MCF 10A (cell line): ENCODE results near the gene ANO7. TPM values are rescaled to one million over a fixed set of nuclear protein-coding genes. Genes with fewer than 3 reads are reported as not detected.

Experiments used
- BruUV-seq: library from RNA; stranded (reverse); fragments of 400-500 nt; replicated peaks from 2 replicates; lab custom pipeline; 2021; lab: Mats Ljungman, UMichigan
- CTCF ChIA-PET: fragments of 300-600 bp; sonication (Branson Sonifier 250); formaldehyde crosslinking; extraction: SDS; loops from one replicate; lab custom pipeline; 2021; ENCODE audit warnings: antibody characterized with exemption, inconsistent platforms; lab: Yijun Ruan, JAX
- POLR2A ChIA-PET: fragments of 300-600, 350-650 bp; sonication (Branson Sonifier 250); formaldehyde crosslinking; extraction: SDS; loops from one replicate; lab custom pipeline; 2020; ENCODE audit warnings: antibody characterized with exemption, inconsistent platforms; lab: Yijun Ruan, JAX
- DNase-seq: peaks from one replicate; pipeline ENCODE4 v3.0.0-alpha.2; 2018; ENCODE audit not compliant: unreplicated experiment
- H3K27ac Mint-ChIP-seq: one replicate; pipeline ENCODE4 v1.8.0; 2022; ENCODE audit warnings: mild to moderate bottlenecking, low read depth, mixed read lengths; ENCODE audit not compliant: unreplicated experiment
- H3K27me3 Mint-ChIP-seq: one replicate; pipeline ENCODE4 v1.8.0; 2022; ENCODE audit warnings: mixed read lengths; ENCODE audit not compliant: insufficient read depth, unreplicated experiment
- H3K36me3 Mint-ChIP-seq: one replicate; pipeline ENCODE4 v1.8.0; 2022; ENCODE audit warnings: mild to moderate bottlenecking, moderate library complexity, mixed read lengths; ENCODE audit not compliant: insufficient read depth, unreplicated experiment
- H3K4me1 Mint-ChIP-seq: one replicate; pipeline ENCODE4 v1.8.0; 2022; ENCODE audit warnings: mixed read lengths; ENCODE audit not compliant: insufficient read depth, unreplicated experiment
- H3K4me3 Mint-ChIP-seq: one replicate; pipeline ENCODE4 v1.8.0; 2022; ENCODE audit warnings: mild to moderate bottlenecking, moderate library complexity, mixed read lengths; ENCODE audit not compliant: unreplicated experiment
- H3K9me3 Mint-ChIP-seq: one replicate; pipeline ENCODE4 v1.8.0; 2022; ENCODE audit warnings: mixed read lengths; ENCODE audit not compliant: unreplicated experiment
- CTCF ChIP-seq: fragments of 200-600 bp; IDR thresholded peaks from one replicate; pipeline ENCODE4 v1.8.0; 2022; ENCODE audit warnings: antibody characterized with exemption, mild to moderate bottlenecking; ENCODE audit not compliant: unreplicated experiment
- intact Hi-C: fragments of 100-400 bp; cut with micrococcal nuclease; formaldehyde crosslinking; loops from 2 replicates; pipeline ENCODE4 v1.14.1; 2022
- total RNA-seq: library from RNA; stranded (reverse); gene quantifications from 2 replicates; pipeline ENCODE4 v1.2.3, GENCODE V29; 2022

Gene ANO7
- total RNA-seq, 1 experiment from 2014 or later: 0.14 TPM

GRCh38 chr2:241257419-241258032 is 69.0 kb downstream of the ANO7 start:
- CTCF ChIA-PET: interaction anchor here (0.6 to 1.6 kb wide), 4 partner anchors 17 to 406 kb away, joined by 3 read pairs; no protein-coding TSS in a partner anchor
- intact Hi-C loops: no loop called here

GRCh38 chr2:241258505-241259280 is 70.2 kb downstream of the ANO7 start:
- CTCF ChIA-PET: interaction anchor here (0.6 to 0.9 kb wide), 3 partner anchors 407 to 681 kb away, joined by 3 read pairs; no protein-coding TSS in a partner anchor
- Mint-ChIP-seq H3K27ac (no peak overlapping the region), H3K4me1 (peaks cover 9% of the 10 kb centered on the region), H3K4me3 (no peak overlapping the region), H3K27me3 (no peaks in the 10 kb centered on the region), H3K9me3 (no peaks in the 10 kb centered on the region), H3K36me3 (peaks cover 91% of the 10 kb centered on the region)
- no TSS peak for BruUV-seq
- POLR2A ChIA-PET: no interaction called here
- no peak for TF ChIP-seq CTCF
- intact Hi-C loops: no loop called here
- DNase-seq: no peak

More at GRCh38 chr2:241257419-241258032, 69.0 kb downstream of the ANO7 start:
- POLR2A ChIA-PET: interaction anchor here (1.3 kb wide), 1 partner anchor 34 kb away, joined by 3 read pairs; no protein-coding TSS in a partner anchor
- Mint-ChIP-seq H3K9me3 (no peaks in the 10 kb centered on the region), H3K27me3 (no peaks in the 10 kb centered on the region), H3K27ac (no peak overlapping the region), H3K36me3 (peaks cover 91% of the 10 kb centered on the region), H3K4me1 (peaks cover 9% of the 10 kb centered on the region), H3K4me3 (no peak overlapping the region)
- no TSS peak for BruUV-seq
- TF ChIP-seq CTCF: peak; percentile 8
- no peak for DNase-seq

- Mint-ChIP-seq H3K36me3 (peaks cover 89% of the 10 kb centered on the region), H3K27me3 (no peaks in the 10 kb centered on the region), H3K4me1 (peaks cover 9% of the 10 kb centered on the region), H3K27ac (no peak overlapping the region), H3K9me3 (no peaks in the 10 kb centered on the region), H3K4me3 (no peak overlapping the region)
- ChIA-PET POLR2A (interaction anchor here (0.6 to 1.4 kb wide), 2 partner anchors 8 to 988 kb away, joined by 3 to 4 read pairs; no protein-coding TSS in a partner anchor), CTCF (interaction anchor here (0.7 kb wide), 1 partner anchor 352 kb away, joined by 4 read pairs; no protein-coding TSS in a partner anchor)
- TF ChIP-seq CTCF: no peak
- DNase-seq: no peak
- intact Hi-C loops: no loop called here
- no TSS peak for BruUV-seq
Observed at GRCh38 chr2:241260911-241261310, 72.4 kb downstream of the ANO7 start.

- H3K36me3 Mint-ChIP-seq: peaks cover 89% of the 10 kb centered on the region
- ChIA-PET CTCF (interaction anchor here (0.7 kb wide), 1 partner anchor 352 kb away, joined by 4 read pairs; no protein-coding TSS in a partner anchor), POLR2A (interaction anchor here (0.6 kb wide), 1 partner anchor 989 kb away, joined by 3 read pairs; no protein-coding TSS in a partner anchor)
- no TSS peak for BruUV-seq
- no peak overlapping the region for H3K27ac Mint-ChIP-seq
- no peak overlapping the region for H3K4me3 Mint-ChIP-seq
- no peaks in the 10 kb centered on the region for H3K9me3 Mint-ChIP-seq
- H3K27me3 Mint-ChIP-seq: no peaks in the 10 kb centered on the region
- TF ChIP-seq CTCF: no peak
- DNase-seq: no peak
- intact Hi-C loops: no loop called here
- peaks cover 11% of the 10 kb centered on the region for H3K4me1 Mint-ChIP-seq
Observed at GRCh38 chr2:241261628-241262027, 73.2 kb downstream of the ANO7 start.
